Esophagus muscularis mucosa (tissue), 3 donors: Measurements from ENCODE around the gene DOCK10.
"Not testable (repeated sequence)": the region's sequence is repeated elsewhere in the genome, so short reads cannot be mapped to it uniquely, and the experiment has no call there.

Experiments
- EP300 ChIP-seq: sonication (generic); formaldehyde crosslinking; IDR thresholded peaks from one replicate; pipeline ENCODE4 v1.6.1; 2017; ENCODE audit warnings: antibody characterized with exemption
- TF ChIP-seq, protein P1 (sequence below), 3 experiments: fragments of 200-600 bp in 2 of 3; fragments of 450-650 bp in 1 of 3; sonication (generic) in 2 of 3; IDR thresholded peaks; one replicate each; pipeline ENCODE4 v1.5.1; 2017 to 2019; ENCODE audit warnings: antibody characterized with exemption in 3 of 3, mild to moderate bottlenecking in 2 of 3, moderate library complexity in 1 of 3

- TF ChIP-seq, protein P1, sequence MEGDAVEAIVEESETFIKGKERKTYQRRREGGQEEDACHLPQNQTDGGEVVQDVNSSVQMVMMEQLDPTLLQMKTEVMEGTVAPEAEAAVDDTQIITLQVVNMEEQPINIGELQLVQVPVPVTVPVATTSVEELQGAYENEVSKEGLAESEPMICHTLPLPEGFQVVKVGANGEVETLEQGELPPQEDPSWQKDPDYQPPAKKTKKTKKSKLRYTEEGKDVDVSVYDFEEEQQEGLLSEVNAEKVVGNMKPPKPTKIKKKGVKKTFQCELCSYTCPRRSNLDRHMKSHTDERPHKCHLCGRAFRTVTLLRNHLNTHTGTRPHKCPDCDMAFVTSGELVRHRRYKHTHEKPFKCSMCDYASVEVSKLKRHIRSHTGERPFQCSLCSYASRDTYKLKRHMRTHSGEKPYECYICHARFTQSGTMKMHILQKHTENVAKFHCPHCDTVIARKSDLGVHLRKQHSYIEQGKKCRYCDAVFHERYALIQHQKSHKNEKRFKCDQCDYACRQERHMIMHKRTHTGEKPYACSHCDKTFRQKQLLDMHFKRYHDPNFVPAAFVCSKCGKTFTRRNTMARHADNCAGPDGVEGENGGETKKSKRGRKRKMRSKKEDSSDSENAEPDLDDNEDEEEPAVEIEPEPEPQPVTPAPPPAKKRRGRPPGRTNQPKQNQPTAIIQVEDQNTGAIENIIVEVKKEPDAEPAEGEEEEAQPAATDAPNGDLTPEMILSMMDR (IDR thresholded peaks at IDR 0.05): not testable (repeated sequence)
- not testable (repeated sequence) for TF ChIP-seq EP300
Observed at GRCh38 chr2:224917246-224917645, 125.0 kb downstream of the DOCK10 start.
